H1 (cell line): Measurements from ENCODE around the gene TMEM116. TPM values are rescaled to one million over a fixed set of nuclear protein-coding genes. Genes with fewer than 3 reads are reported as not detected.

ENCODE experiments used
- CTCF ChIA-PET: fragments of 300-600 bp; sonication (Branson Sonifier 250); formaldehyde crosslinking; loops from one replicate; lab custom pipeline; 2021; ENCODE audit not compliant: partially characterized antibody; lab: Charles Lee
- POLR2A ChIA-PET: fragments of 300-600 bp; sonication (Branson Sonifier 250); formaldehyde crosslinking; loops from one replicate; lab custom pipeline; 2021; ENCODE audit warnings: inconsistent platforms; ENCODE audit not compliant: partially characterized antibody; lab: Charles Lee
- DNase-seq, 2 experiments: peaks; one replicate each; pipeline versions ENCODE4 v3.0.0 to v3.0.0-alpha.2; 2010 to 2022; ENCODE audit warnings: low spot score in 2 of 2, low read depth in 1 of 2, mixed read lengths in 1 of 2
- FAIRE-seq: peaks from 2 replicates; lab custom pipeline; 2011; peaks lifted over from hg19 to GRCh38; lab: Jason Lieb, UNC
- H2AFZ ChIP-seq: 2 replicates; pipeline ENCODE4 v1.8.1; 2012; ENCODE audit warnings: low read length, inconsistent platforms
- H2AK5ac ChIP-seq: 2 replicates; pipeline ENCODE4 v1.6.1; 2013; ENCODE audit warnings: low read depth, low read length
- H2BK120ac ChIP-seq: replicated peaks from 2 replicates; pipeline ENCODE3; 2013; ENCODE audit warnings: low read depth, low read length, inconsistent platforms
- H2BK12ac ChIP-seq: 2 replicates; pipeline ENCODE4 v1.6.1; 2013; ENCODE audit warnings: low read depth, low read length
- H2BK15ac ChIP-seq: 2 replicates; pipeline ENCODE4 v1.6.1; 2013; ENCODE audit warnings: low read length
- H2BK20ac ChIP-seq: 2 replicates; pipeline ENCODE4 v1.6.1; 2013; ENCODE audit warnings: low read length
- H2BK5ac ChIP-seq: 2 replicates; pipeline ENCODE4 v1.6.1; 2013; ENCODE audit warnings: low read depth, low read length
- H3K14ac ChIP-seq: 2 replicates; pipeline ENCODE4 v1.6.1; 2013; ENCODE audit warnings: inconsistent platforms; ENCODE audit not compliant: insufficient read length
- H3K18ac ChIP-seq: 2 replicates; pipeline ENCODE4 v1.6.1; 2013; ENCODE audit warnings: low read length; ENCODE audit errors: extremely low read depth
- H3K23ac ChIP-seq: 2 replicates; pipeline ENCODE4 v1.6.1; 2013; ENCODE audit warnings: inconsistent platforms; ENCODE audit not compliant: insufficient read length
- H3K23me2 ChIP-seq: 2 replicates; pipeline ENCODE4 v1.6.1; 2013; ENCODE audit warnings: low read depth, low read length
- H3K27ac ChIP-seq: 2 replicates; pipeline ENCODE4 v1.6.1; 2011; ENCODE audit warnings: low read depth, low read length, inconsistent platforms
- H3K27me3 ChIP-seq, 4 experiments: replicated peaks in 1 of 4; 1 replicate in 1 of 4; 2 replicates in 3 of 4; pipeline versions ENCODE4 v1.6.1 to v1.8.1; 2011 to 2013; ENCODE audit warnings: low read length in 3 of 4, mild to moderate bottlenecking in 3 of 4, inconsistent platforms in 2 of 4, mixed read lengths in 2 of 4, moderate library complexity in 1 of 4; ENCODE audit not compliant: control insufficient read depth in 3 of 4, insufficient read depth in 3 of 4; ENCODE audit errors: extremely low read depth in 1 of 4
- H3K36me3 ChIP-seq, 4 experiments: 2 replicates each; pipeline versions ENCODE4 v1.6.1 to v1.8.1; 2011 to 2013; ENCODE audit warnings: mild to moderate bottlenecking in 4 of 4, low read length in 3 of 4, moderate library complexity in 2 of 4, control low read depth in 1 of 4, inconsistent platforms in 1 of 4; ENCODE audit not compliant: insufficient read depth in 4 of 4, control insufficient read depth in 2 of 4
- H3K4ac ChIP-seq: replicated peaks from 2 replicates; pipeline ENCODE3; 2013; ENCODE audit warnings: low read length, low read depth, mixed read lengths, inconsistent platforms; ENCODE audit not compliant: insufficient read length
- H3K4me1 ChIP-seq, 4 experiments: replicated peaks in 1 of 4; 1 replicate in 1 of 4; 2 replicates in 3 of 4; pipeline versions ENCODE4 v1.6.1 to v1.8.1; 2011 to 2013; ENCODE audit warnings: low read length in 3 of 4, inconsistent platforms in 2 of 4, mixed read lengths in 1 of 4; ENCODE audit not compliant: insufficient read depth in 4 of 4, control insufficient read depth in 3 of 4
- H3K4me2 ChIP-seq, 2 experiments: 2 replicates each; pipeline versions ENCODE4 v1.6.1 to v1.8.1; 2011 to 2013; ENCODE audit warnings: low read depth in 2 of 2, low read length in 2 of 2, control low read depth in 1 of 2, inconsistent platforms in 1 of 2, mild to moderate bottlenecking in 1 of 2; ENCODE audit not compliant: insufficient read depth in 1 of 2
- H3K4me3 ChIP-seq, 4 experiments: fragments of 200-600, 300-600 bp in 1 of 4; sonication (generic), shearing (Covaris generic), sonication (Bioruptor Twin) in 1 of 4; 2 replicates each; pipeline versions ENCODE4 v1.5.1 to v1.8.1; 2011 to 2016; ENCODE audit warnings: low read length in 4 of 4, low read depth in 3 of 4, control low read depth in 2 of 4, inconsistent platforms in 2 of 4, mild to moderate bottlenecking in 2 of 4, mixed read lengths in 1 of 4, moderate library complexity in 1 of 4; ENCODE audit not compliant: insufficient read depth in 2 of 4; ENCODE audit errors: extremely low read depth in 1 of 4
- H3K56ac ChIP-seq: replicated peaks from 2 replicates; pipeline ENCODE3; 2013; ENCODE audit warnings: low read depth, mild to moderate bottlenecking, mixed read lengths, low read length, inconsistent platforms; ENCODE audit not compliant: insufficient read length
- H3K79me1 ChIP-seq: 2 replicates; pipeline ENCODE4 v1.6.1; 2013; ENCODE audit warnings: low read depth, low read length, control low read depth
- H3K79me2 ChIP-seq, 2 experiments: 2 replicates each; pipeline versions ENCODE4 v1.6.1 to v1.8.1; 2012 to 2013; ENCODE audit warnings: low read length in 2 of 2, mild to moderate bottlenecking in 2 of 2, inconsistent platforms in 1 of 2; ENCODE audit not compliant: insufficient read depth in 2 of 2, control insufficient read depth in 1 of 2
- H3K9ac ChIP-seq, 4 experiments: replicated peaks in 1 of 4; 1 replicate in 1 of 4; 2 replicates in 3 of 4; pipeline versions ENCODE4 v1.6.1 to v1.8.1; 2011 to 2013; ENCODE audit warnings: low read depth in 3 of 4, low read length in 3 of 4, control low read depth in 2 of 4, mild to moderate bottlenecking in 2 of 4, moderate library complexity in 2 of 4, inconsistent platforms in 1 of 4; ENCODE audit errors: extremely low read depth in 1 of 4
- H3K9me3 ChIP-seq, 2 experiments: 2 replicates each; pipeline versions ENCODE4 v1.6.1 to v1.8.1; 2012 to 2013; ENCODE audit warnings: mild to moderate bottlenecking in 2 of 2, moderate library complexity in 2 of 2, control low read depth in 1 of 2, inconsistent platforms in 1 of 2, low read depth in 1 of 2, low read length in 1 of 2, mixed read lengths in 1 of 2; ENCODE audit not compliant: insufficient read depth in 2 of 2
- H4K20me1 ChIP-seq, 2 experiments: replicated peaks in 1 of 2; 2 replicates each; pipeline versions ENCODE3 to v1.8.1; 2011 to 2013; ENCODE audit warnings: inconsistent platforms in 2 of 2, low read length in 2 of 2, mild to moderate bottlenecking in 1 of 2; ENCODE audit not compliant: insufficient read depth in 2 of 2, control insufficient read depth in 1 of 2
- H4K5ac ChIP-seq: 2 replicates; pipeline ENCODE4 v1.6.1; 2013; ENCODE audit warnings: low read length, low read depth, mixed read lengths, inconsistent platforms; ENCODE audit not compliant: insufficient read length
- H4K8ac ChIP-seq: 2 replicates; pipeline ENCODE4 v1.8.0; 2013; ENCODE audit warnings: mild to moderate bottlenecking, moderate library complexity, low read length, inconsistent platforms; ENCODE audit not compliant: insufficient read depth; ENCODE audit errors: extremely low read depth
- H4K91ac ChIP-seq: replicated peaks from 2 replicates; pipeline ENCODE3; 2013; ENCODE audit warnings: low read length, mixed read lengths, inconsistent platforms; ENCODE audit not compliant: insufficient read length
- BACH1 ChIP-seq: IDR thresholded peaks from 2 replicates; pipeline ENCODE4 v1.6.1; 2012; ENCODE audit warnings: low read length, improper control_type of control experiment
- TEAD4 ChIP-seq: IDR thresholded peaks from 2 replicates; pipeline ENCODE4 v1.6.1; 2012; ENCODE audit warnings: low read depth, low read length, inconsistent platforms, mixed read lengths
- WGBS, 2 experiments: shearing (Covaris generic) in 1 of 2; methylation state at CpG; one replicate each; pipeline versions ENCODE4 v1.1.6 to v1.1.7; 2013 to 2015; ENCODE audit warnings: low lambda C conversion rate in 2 of 2, mixed read lengths in 2 of 2, inconsistent platforms in 1 of 2, low coverage in 1 of 2, missing lambda C conversion rate in 1 of 2; ENCODE audit not compliant: insufficient replicate concordance in 2 of 2, insufficient coverage in 1 of 2, insufficient read length in 1 of 2; ENCODE audit errors: extremely low coverage in 1 of 2, missing lambda C conversion rate in 1 of 2; 5-methylcytosine and 5-hydroxymethylcytosine counted together
- polyA plus RNA-seq, 7 experiments: library from polyadenylated mRNA; depleted of rRNA in 3 of 7; stranded (reverse) in 5 of 7; unstranded in 2 of 7; fragments of >200 nt in 5 of 7; fragments of 200-250 nt in 2 of 7; gene quantifications; 1 replicate in 5 of 7; 2 replicates in 1 of 7; 4 replicates in 1 of 7; pipeline versions ENCODE4 v1.2.1 to v1.2.3, GENCODE V29; 2011 to 2013; ENCODE audit warnings: missing spikeins in 2 of 7, mixed read lengths in 2 of 7
- total RNA-seq: library from RNA; stranded (reverse); fragmentation: NEBNext Ultra II Directional; extraction: Animal tissue kit (Norgen Biotek cat#: 25700); gene quantifications from 2 replicates; pipeline ENCODE4 v1.2.1, GENCODE V29; 2021

TMEM116 gene
- total and polyA plus RNA-seq, 2 of the 8 experiments (the other 6 are each of a cell fraction or from before 2014, with no cell fraction given) = 8.1 to 25.2 TPM

DNA sequence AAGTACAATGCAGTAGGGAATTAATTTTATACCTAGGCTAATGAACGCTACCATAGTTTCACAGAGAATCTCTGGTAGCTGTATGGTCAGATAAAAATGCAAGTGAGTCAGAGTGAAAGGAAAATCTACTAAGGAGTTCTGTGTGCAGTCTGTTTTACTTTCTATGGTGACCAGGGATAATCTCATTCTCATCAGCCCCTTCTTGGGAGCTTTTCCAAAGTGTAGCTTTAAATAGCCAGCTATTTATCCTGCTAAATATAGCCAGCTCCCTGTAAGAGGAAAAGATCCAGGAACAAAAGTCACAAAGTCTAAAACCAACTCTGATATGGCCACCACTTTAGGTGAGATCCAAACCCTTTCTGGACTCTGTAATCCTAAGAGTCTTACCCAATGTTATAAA, 75.5 kb downstream of the TMEM116 start:
- Histone ChIP-seq H3K56ac (no peak overlapping the region), H4K8ac (no peak overlapping the region), H3K4ac (no peak overlapping the region), H3K9me3 (no peaks in the 10 kb centered on the region), H4K91ac (no peak overlapping the region), H3K79me2 (no peaks in the 10 kb centered on the region), H3K4me2 (no peak overlapping the region), H2AK5ac (no peak overlapping the region), H3K27me3 (no peaks in the 10 kb centered on the region), H3K4me3 (no peak overlapping the region), H4K5ac (no peak overlapping the region), H3K9ac (no peak overlapping the region), H2BK15ac (no peak overlapping the region), H3K27ac (no peak overlapping the region), H2AFZ (no peak overlapping the region), H3K23me2 (no peaks in the 10 kb centered on the region; the same call in 1 of the 2 replicates), H3K36me3 (no peaks in the 10 kb centered on the region), H3K23ac (no peak overlapping the region), H3K18ac (no peak overlapping the region), H3K4me1 (0 out of 7 replicates have a peak, but pooled peaks cover 0 to 3% (median 0%) of the 10 kb centered on the region in 4 experiments), H2BK20ac (no peak overlapping the region), H3K79me1 (no peaks in the 10 kb centered on the region), H2BK5ac (no peak overlapping the region), H4K20me1 (no peaks in the 10 kb centered on the region), H2BK120ac (no peak overlapping the region), H3K14ac (no peak overlapping the region), H2BK12ac (no peak overlapping the region)
- DNase-seq = no peak
- TF ChIP-seq TEAD4 = no peak
- no peak for TF ChIP-seq BACH1
- WGBS, 2 experiments = 100% methylated on average over 1 of the region's 1 CpG; no CpG with 5 or more reads in 1 of the 2 experiments
- CTCF ChIA-PET = interaction anchor here (1.0 to 1.6 kb wide), 2 partner anchors 10 to 33 kb away, joined by 3 to 6 read pairs; no protein-coding TSS in a partner anchor
- POLR2A ChIA-PET = interaction anchor here (1.6 kb wide), 1 partner anchor 77 kb away, joined by 3 read pairs; no protein-coding TSS in a partner anchor
- FAIRE-seq = no peak
